Neural cell (in vitro differentiated cells): ENCODE data around the gene PAEP.

Experiments used
- CTCF ChIP-seq: fragments of 450-650 bp; IDR thresholded peaks from 2 replicates; pipeline ENCODE4 v1.5.1; 2014; ENCODE audit warnings: antibody characterized with exemption, mild to moderate bottlenecking, moderate library complexity; ENCODE audit not compliant: poor library complexity, severe bottlenecking
- EP300 ChIP-seq: fragments of 450-650 bp; conservative IDR thresholded peaks from 2 replicates; pipeline ENCODE4 v1.6.1; 2014; ENCODE audit warnings: antibody characterized with exemption, mild to moderate bottlenecking, moderate library complexity; ENCODE audit not compliant: poor library complexity, severe bottlenecking
- EZH2 ChIP-seq: fragments of 200-600, 300-800 bp; shearing (Covaris generic), sonication (generic); IDR thresholded peaks from 2 replicates; pipeline ENCODE4 v1.6.1; 2014; ENCODE audit warnings: antibody characterized with exemption, low read length, borderline replicate concordance, mild to moderate bottlenecking; ENCODE audit not compliant: insufficient read depth, poor library complexity, severe bottlenecking
- MXI1 ChIP-seq: fragments of 450-650 bp; conservative IDR thresholded peaks from 2 replicates; pipeline ENCODE4 v1.6.1; 2014; ENCODE audit warnings: antibody characterized with exemption, mild to moderate bottlenecking; ENCODE audit not compliant: poor library complexity, severe bottlenecking
- TAF1 ChIP-seq: IDR thresholded peaks from 2 replicates; pipeline ENCODE4 v1.6.1; 2012; ENCODE audit warnings: low read depth
- TF ChIP-seq, protein P1 (sequence below): IDR thresholded peaks from 2 replicates; pipeline ENCODE4 v1.6.1; 2012; ENCODE audit warnings: borderline replicate concordance

- no peak for TF ChIP-seq MXI1
- TF ChIP-seq CTCF, result no peak
- TF ChIP-seq EZH2, result no peak
- no peak for TF ChIP-seq TAF1
- TF ChIP-seq, protein P1, sequence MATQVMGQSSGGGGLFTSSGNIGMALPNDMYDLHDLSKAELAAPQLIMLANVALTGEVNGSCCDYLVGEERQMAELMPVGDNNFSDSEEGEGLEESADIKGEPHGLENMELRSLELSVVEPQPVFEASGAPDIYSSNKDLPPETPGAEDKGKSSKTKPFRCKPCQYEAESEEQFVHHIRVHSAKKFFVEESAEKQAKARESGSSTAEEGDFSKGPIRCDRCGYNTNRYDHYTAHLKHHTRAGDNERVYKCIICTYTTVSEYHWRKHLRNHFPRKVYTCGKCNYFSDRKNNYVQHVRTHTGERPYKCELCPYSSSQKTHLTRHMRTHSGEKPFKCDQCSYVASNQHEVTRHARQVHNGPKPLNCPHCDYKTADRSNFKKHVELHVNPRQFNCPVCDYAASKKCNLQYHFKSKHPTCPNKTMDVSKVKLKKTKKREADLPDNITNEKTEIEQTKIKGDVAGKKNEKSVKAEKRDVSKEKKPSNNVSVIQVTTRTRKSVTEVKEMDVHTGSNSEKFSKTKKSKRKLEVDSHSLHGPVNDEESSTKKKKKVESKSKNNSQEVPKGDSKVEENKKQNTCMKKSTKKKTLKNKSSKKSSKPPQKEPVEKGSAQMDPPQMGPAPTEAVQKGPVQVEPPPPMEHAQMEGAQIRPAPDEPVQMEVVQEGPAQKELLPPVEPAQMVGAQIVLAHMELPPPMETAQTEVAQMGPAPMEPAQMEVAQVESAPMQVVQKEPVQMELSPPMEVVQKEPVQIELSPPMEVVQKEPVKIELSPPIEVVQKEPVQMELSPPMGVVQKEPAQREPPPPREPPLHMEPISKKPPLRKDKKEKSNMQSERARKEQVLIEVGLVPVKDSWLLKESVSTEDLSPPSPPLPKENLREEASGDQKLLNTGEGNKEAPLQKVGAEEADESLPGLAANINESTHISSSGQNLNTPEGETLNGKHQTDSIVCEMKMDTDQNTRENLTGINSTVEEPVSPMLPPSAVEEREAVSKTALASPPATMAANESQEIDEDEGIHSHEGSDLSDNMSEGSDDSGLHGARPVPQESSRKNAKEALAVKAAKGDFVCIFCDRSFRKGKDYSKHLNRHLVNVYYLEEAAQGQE, result no peak
- TF ChIP-seq EP300, result no peak
Observed at GRCh38 chr9:135533113-135533512, 28.4 kb upstream of the PAEP start.
